HCT116 (cell line): ENCODE results near the gene OR4D1.

Experiments
- EGR1 ChIP-seq: IDR thresholded peaks from 2 replicates; pipeline ENCODE4 v1.6.1; 2012; ENCODE audit warnings: low read depth
- EZH2 ChIP-seq: fragments of 200-600 bp; sonication (generic); IDR thresholded peaks from 2 replicates; pipeline ENCODE4 v1.6.1; 2017; ENCODE audit warnings: antibody characterized with exemption, mixed run types
- FOSL1 ChIP-seq: IDR thresholded peaks from 2 replicates; pipeline ENCODE4 v1.6.1; 2012; ENCODE audit warnings: low read depth
- POLR2A ChIP-seq: IDR thresholded peaks from 2 replicates; pipeline ENCODE4 v1.7.0; 2011; ENCODE audit warnings: borderline replicate concordance; ENCODE audit not compliant: insufficient read depth, insufficient read length; ENCODE audit errors: extremely low read depth
- POLR2AphosphoS5 ChIP-seq: IDR thresholded peaks from 2 replicates; pipeline ENCODE4 v1.6.1; 2011; ENCODE audit warnings: mild to moderate bottlenecking, low read depth, low read length, moderate library complexity
- SP1 ChIP-seq: IDR thresholded peaks from 2 replicates; pipeline ENCODE4 v1.6.1; 2012; ENCODE audit warnings: low read depth
- TF ChIP-seq, protein P1 (sequence below), 3 experiments: fragments of 200-600 bp in 1 of 3; sonication (generic) in 1 of 3; IDR thresholded peaks in 2 of 3; conservative IDR thresholded peaks in 1 of 3; 2 replicates each; pipeline ENCODE4 v1.5.1; 2012 to 2017; ENCODE audit warnings: low read depth in 2 of 3, low read length in 2 of 3, antibody characterized with exemption in 1 of 3, borderline replicate concordance in 1 of 3, control low read depth in 1 of 3, mild to moderate bottlenecking in 1 of 3, mixed read lengths in 1 of 3, mixed run types in 1 of 3, moderate library complexity in 1 of 3; ENCODE audit not compliant: insufficient read depth in 1 of 3
- TF ChIP-seq, protein P2 (sequence below): IDR thresholded peaks from 2 replicates; pipeline ENCODE4 v1.6.1; 2011; ENCODE audit warnings: mild to moderate bottlenecking, low read length, moderate library complexity; ENCODE audit not compliant: insufficient replicate concordance; ENCODE audit errors: extremely low read depth
- TF ChIP-seq, protein P3 (sequence below): IDR thresholded peaks from 2 replicates; pipeline ENCODE4 v1.6.1; 2012
- TF ChIP-seq, protein P4 (sequence below): IDR thresholded peaks from 2 replicates; pipeline ENCODE4 v1.6.1; 2012; ENCODE audit warnings: low read depth

DNA sequence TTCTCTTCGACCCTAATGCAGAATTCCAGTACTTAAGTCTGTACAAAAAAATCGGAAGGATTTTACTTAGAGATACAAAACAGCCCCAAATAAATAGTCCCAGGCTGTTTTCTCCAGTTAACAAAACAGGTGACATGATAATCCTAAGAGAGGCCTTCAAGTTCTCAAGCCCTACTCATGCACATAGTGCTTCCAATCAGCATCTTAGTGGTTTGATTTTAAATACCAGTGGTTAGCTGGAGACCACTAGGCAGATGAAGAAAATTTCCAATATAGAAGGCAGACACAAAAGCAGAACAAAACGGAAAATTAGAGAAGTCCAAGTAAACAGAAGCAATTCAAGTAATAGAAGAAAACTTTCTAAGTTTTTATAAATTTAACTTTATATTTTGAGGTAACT is 13.4 kb downstream of the OR4D1 start:
- TF ChIP-seq POLR2AphosphoS5 (no peak), POLR2A (no peak), FOSL1 (no peak), SP1 (no peak), EZH2 (no peak), EGR1 (no peak)
- TF ChIP-seq, protein P1, sequence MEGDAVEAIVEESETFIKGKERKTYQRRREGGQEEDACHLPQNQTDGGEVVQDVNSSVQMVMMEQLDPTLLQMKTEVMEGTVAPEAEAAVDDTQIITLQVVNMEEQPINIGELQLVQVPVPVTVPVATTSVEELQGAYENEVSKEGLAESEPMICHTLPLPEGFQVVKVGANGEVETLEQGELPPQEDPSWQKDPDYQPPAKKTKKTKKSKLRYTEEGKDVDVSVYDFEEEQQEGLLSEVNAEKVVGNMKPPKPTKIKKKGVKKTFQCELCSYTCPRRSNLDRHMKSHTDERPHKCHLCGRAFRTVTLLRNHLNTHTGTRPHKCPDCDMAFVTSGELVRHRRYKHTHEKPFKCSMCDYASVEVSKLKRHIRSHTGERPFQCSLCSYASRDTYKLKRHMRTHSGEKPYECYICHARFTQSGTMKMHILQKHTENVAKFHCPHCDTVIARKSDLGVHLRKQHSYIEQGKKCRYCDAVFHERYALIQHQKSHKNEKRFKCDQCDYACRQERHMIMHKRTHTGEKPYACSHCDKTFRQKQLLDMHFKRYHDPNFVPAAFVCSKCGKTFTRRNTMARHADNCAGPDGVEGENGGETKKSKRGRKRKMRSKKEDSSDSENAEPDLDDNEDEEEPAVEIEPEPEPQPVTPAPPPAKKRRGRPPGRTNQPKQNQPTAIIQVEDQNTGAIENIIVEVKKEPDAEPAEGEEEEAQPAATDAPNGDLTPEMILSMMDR (IDR thresholded peaks at IDR 0.05 in 2 of 3, conservative IDR thresholded peaks at IDR 0.05 in 1 of 3; ENCODE audit: borderline replicate concordance in 1 of 3, insufficient read depth in 1 of 3, low read depth in 2 of 3, low read length in 2 of 3), result no peak
- TF ChIP-seq, protein P2, sequence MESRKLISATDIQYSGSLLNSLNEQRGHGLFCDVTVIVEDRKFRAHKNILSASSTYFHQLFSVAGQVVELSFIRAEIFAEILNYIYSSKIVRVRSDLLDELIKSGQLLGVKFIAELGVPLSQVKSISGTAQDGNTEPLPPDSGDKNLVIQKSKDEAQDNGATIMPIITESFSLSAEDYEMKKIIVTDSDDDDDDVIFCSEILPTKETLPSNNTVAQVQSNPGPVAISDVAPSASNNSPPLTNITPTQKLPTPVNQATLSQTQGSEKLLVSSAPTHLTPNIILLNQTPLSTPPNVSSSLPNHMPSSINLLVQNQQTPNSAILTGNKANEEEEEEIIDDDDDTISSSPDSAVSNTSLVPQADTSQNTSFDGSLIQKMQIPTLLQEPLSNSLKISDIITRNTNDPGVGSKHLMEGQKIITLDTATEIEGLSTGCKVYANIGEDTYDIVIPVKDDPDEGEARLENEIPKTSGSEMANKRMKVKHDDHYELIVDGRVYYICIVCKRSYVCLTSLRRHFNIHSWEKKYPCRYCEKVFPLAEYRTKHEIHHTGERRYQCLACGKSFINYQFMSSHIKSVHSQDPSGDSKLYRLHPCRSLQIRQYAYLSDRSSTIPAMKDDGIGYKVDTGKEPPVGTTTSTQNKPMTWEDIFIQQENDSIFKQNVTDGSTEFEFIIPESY, result no peak
- TF ChIP-seq, protein P3, sequence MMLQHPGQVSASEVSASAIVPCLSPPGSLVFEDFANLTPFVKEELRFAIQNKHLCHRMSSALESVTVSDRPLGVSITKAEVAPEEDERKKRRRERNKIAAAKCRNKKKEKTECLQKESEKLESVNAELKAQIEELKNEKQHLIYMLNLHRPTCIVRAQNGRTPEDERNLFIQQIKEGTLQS, result no peak
- TF ChIP-seq, protein P4, sequence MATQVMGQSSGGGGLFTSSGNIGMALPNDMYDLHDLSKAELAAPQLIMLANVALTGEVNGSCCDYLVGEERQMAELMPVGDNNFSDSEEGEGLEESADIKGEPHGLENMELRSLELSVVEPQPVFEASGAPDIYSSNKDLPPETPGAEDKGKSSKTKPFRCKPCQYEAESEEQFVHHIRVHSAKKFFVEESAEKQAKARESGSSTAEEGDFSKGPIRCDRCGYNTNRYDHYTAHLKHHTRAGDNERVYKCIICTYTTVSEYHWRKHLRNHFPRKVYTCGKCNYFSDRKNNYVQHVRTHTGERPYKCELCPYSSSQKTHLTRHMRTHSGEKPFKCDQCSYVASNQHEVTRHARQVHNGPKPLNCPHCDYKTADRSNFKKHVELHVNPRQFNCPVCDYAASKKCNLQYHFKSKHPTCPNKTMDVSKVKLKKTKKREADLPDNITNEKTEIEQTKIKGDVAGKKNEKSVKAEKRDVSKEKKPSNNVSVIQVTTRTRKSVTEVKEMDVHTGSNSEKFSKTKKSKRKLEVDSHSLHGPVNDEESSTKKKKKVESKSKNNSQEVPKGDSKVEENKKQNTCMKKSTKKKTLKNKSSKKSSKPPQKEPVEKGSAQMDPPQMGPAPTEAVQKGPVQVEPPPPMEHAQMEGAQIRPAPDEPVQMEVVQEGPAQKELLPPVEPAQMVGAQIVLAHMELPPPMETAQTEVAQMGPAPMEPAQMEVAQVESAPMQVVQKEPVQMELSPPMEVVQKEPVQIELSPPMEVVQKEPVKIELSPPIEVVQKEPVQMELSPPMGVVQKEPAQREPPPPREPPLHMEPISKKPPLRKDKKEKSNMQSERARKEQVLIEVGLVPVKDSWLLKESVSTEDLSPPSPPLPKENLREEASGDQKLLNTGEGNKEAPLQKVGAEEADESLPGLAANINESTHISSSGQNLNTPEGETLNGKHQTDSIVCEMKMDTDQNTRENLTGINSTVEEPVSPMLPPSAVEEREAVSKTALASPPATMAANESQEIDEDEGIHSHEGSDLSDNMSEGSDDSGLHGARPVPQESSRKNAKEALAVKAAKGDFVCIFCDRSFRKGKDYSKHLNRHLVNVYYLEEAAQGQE, result no peak
